ENCODE data around the gene ZNF785.
"Not testable (repeated sequence)": the region's sequence is repeated elsewhere in the genome, so short reads cannot be mapped to it uniquely, and the experiment has no call there.

The ZNF785 gene

DNA sequence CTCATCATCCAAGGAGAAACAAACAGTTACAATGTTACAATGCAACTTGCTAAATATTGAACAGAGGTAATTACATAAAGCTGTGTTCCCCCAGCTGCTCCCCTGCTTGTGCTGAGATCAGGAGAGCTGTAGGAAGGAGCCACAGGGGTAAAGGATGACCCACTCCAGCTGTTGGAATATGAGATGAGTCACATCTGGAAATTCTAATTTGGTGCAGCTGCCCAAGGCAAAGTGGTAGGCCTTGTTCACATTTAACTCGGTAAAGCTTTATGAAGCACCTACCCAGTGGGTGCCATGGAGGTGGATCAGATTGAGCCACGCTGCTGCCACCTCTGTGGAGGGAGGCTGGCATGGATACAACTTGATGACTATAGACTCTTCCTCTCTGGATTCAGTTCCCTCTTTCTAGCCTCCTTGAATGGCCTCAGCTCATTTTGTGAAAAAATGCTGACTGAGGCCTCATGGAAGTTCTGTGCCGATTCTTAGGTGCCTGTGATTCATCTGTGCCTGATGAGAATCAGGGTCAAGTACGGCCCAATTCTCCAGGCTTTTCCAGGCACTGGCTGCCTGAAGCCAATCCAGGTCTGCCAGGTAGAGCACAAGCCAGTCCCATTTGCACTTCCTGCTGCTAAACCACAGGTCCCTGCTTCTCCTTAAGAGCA is 17.2 kb upstream of the ZNF785 start:
- no peak for DNase-seq

GRCh38 chr16:30601966-30602365 is 16.5 kb upstream of the ZNF785 start:
- peak; percentile 10 to 20 for DNase-seq

- DNase-seq = no peak
Observed at GRCh38 chr16:30600929-30601328, 15.4 kb upstream of the ZNF785 start.

DNA sequence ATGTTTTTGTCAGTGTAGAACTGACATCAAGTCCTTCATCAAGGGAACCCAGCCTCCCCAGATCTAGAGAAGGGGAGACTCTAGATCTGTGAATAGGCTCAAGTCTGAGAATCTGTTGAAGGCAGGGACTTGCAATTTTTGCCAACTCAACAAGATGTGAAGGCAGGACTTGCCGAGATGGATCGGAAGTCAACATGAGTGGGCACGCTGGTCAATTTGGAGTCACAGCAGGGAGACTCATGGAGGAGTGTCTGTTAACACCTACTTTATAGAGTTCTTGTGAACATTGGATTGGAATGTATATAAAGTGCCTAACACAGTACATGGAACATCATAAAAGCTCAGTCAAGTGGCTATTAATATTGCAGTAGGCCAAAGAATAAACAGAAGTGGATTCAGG is 14.7 kb upstream of the ZNF785 start:
- no peak for DNase-seq

DNA sequence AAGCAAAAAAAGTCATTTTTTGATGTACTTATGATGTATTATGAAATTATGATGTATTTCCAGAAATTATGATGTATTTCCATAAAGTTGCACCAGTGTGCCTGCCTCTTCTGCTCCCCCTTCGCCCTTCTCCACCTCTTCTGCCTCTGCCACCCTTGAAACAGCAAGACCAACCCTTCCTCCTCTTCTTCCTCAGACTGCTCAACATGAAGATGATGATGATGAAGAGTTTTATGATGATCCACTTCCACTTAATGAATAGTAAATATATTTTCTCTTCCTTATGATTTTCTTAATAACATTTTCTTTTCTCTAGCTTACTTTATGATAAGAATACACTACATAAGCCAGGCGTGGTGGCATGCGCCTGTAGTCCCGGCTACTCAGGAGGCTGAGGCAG is 7.4 kb upstream of the ZNF785 start:
- no peak for DNase-seq

GRCh38 chr16:30590869-30591268 is 5.4 kb upstream of the ZNF785 start:
- not testable (repeated sequence) for DNase-seq

GRCh38 chr16:30589582-30589981 is 4.1 kb upstream of the ZNF785 start:
- DNase-seq = not testable (repeated sequence)

DNA sequence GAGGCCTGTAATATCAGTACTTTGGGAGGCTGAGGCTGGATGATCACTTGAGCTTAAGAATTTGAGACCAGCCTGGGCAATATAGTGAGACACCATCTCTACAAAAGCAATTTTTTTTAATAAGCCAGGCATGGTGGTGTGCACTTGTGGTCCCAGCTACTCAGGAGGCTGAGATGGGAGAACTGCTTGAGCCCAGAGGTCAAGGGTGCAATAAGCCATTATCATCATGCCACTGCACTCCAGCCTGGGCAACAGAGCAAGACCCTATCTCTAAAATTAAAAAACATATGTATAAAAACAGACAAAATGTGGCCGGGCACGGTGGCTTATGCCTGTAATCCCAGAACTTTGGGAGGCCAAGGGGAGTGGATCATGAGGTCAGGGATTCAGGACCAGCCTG is 3.2 kb upstream of the ZNF785 start:
- DNase-seq = no peak

DNA sequence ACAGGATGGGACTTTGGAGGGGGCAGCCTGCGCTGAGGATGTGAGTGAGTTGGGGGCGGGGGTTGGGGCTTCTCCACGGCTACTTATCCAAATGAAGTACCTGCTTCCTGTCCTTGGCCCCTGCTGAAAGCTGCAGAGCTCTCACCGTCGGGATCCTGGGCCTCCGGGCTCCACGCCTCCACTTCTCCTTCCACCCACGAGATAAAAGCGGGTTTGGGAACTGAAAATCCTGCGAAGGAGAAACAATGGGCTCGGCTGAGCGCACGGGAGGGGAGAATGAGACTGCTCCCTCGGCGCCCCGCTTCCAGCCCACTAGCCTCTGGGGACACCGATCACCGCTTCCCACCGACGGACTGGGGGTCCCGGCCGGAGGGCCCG is 486 bp downstream of the ZNF785 start:
- DNase-seq = no peak

DNA sequence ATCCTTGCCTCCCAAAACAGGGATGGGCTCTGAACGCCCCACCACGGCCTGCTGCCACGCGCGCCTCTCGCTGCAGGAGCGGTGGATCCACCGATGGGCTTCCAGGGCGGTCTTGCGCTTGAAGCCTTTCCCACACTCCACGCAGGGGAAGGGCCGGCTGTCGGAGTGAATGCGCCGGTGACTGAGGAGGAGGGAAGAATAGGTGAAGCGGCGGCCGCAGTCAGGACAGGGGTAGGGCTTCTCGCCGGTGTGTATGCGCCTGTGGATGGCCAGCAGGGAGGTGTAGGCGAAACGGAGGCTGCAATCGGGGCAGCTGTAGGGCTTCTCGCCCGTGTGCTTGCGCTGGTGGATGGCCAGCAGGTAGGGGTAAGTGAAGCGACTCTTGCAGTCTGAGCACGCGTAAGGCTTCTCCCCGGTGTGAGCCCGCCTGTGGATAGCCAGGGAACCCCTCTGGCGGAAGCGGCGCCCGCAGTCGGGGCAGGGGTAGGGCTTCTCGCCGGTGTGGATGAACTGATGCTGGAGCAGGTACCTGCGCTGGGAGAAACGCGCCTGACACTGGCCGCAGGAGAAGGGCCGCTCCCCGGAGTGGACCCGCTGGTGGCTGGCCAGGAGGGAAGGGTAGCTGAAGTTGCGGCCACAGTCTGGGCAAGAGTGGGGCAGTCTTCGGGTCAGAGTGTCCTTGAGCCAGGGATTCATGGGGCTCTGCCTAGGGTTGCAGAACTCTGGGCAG is 2.7 kb downstream of the ZNF785 start:
- DNase-seq = no peak

- no peak for DNase-seq
Observed at GRCh38 chr16:30581457-30581856, 4.0 kb downstream of the ZNF785 start.

- DNase-seq = no peak
Observed at GRCh38 chr16:30574678-30575077, 10.8 kb downstream of the ZNF785 start.

GRCh38 chr16:30571445-30572322 is 13.8 kb downstream of the ZNF785 start, which contains the start of gene ZNF688:
ZNF688 (minus strand) TSS chr16:30571714; CDS start chr16:30571629, 85 bp downstream.
- peak; percentile 97 for DNase-seq

- DNase-seq = no peak
Observed at GRCh38 chr16:30570636-30571444, 14.7 kb downstream of the ZNF785 start.

DNA sequence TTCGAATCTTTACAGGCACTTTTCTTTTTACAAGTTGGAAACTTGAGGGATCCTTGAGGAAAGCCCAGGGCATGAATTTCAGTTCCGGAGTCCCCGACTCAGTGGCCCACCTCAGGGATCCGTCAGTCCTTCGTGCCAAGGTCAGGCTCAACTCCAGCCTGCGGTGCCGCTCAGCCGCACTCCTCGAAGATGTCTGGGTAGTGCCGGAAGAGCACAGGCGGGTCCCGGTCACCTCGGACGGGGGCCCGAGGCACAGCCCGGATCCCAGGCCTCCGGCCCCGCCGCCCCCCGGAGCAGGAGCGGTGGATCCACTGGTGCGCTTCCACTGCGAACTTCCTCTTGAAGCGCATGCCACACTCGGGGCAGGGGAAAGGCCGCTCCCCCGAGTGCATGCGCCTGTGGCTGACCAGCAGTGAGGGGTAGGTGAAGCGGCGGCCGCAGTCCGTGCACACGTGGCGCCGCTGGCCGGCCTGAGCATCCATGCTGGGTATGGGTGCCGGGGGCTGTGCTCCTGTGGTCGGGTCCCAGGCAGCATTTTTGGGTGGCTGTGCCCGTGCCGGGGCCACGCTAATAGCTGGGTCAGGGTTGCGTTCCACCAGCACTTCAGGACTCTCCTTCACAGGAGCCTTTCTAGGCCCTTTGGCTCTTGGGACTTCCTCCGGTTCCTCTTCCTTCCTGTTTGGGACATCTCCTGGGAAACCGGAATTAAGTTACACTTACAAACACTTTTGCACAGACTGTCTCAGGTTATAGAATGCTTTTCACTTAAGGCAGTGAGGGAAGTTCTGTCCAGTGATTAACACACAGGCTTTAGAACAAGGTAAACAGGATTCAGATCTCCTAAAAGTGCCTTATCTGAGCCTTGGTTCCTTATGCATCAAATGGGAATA is 15.5 kb downstream of the ZNF785 start:
- DNase-seq = no peak

DNA sequence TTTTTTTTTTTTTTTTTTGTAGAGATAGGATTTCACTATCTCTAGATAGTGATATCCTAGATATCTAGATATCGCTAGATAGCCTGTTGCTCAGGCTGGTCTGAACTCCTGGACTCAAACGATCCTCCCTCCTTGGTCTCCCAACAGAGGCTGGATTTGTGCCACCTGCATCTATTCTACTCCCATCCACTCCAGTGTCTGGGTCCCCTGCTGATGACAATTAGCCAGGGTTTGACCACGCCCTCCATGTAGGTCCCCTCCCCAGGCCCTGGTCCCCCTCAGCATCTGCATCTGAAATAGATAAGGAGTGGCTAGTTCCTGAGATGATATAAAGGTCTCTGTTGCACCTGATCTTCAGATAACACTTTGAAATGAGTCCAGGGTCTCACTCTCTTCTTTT is 16.2 kb downstream of the ZNF785 start:
- DNase-seq = no peak

DNA sequence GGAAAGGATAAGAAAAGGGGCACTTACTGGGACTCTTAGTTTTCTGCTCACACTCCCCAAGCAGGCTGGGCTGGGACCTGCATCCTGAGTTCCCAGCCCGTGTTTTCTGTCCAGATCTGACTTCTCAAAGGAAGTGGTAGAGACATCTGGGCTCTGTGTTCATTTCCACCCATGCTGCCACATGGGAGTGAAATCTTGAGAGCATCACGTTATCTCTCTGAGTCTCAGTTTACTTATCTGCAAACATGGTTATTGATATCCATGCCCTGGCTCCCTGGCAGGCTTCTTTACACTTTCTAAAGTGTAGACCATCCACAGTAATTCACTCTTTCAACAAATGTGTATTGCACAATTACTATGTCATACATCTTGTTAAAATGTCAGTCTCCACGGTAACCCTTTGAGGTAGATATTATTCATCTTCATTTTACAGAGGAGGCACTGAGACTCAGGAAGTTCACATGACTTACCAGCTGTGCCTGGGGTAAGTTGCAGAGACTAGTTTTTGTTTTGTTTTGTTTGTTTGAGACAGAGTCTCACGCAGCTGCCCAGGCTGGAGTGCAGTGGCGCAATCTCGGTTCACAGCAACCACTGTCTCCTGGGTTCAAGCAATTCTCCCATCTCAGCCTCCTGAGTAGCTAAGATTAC is 17.4 kb downstream of the ZNF785 start:
- peak; percentile 47 to 76 for DNase-seq

DNA sequence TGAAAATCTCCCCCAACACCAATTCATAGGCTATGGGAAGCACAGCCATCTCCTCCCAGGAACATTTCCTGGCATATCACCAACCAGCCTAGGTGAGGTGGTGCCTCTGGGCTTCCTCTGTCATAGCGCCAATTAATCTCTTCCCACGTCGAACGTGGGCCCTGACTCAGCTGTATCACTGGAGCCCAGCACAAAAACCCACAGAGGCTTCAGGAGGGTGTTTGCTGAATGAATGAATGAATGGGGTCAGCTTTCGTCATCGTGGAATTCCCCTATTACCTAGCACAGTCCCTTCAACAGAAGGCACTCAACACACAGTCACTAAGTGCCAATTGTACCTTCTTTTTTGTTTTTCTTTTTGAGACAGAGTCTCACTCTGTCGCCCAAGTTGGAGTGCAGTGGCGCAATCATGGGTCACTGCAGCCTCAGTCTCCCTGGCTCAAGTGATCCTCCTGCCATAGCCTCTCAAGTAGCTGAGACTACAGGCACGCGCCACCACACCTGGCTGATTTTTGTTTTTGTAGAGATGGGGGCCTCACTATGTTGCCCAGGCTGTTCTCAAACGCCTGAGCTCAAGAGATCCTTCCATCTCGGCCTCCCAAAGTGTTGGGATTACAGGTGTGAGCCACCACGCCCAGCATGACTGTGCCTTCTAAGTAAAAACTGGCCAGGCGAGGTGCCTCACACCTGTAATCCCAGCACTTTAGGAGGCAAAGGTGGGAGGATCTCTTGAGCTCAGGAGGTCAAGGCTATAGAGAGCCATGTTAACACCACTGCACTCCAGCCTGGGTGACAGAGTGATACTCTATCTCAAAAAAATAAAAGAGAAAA is 18.1 kb downstream of the ZNF785 start:
- no peak for DNase-seq

GRCh38 chr16:30566531-30566930 is 19.0 kb downstream of the ZNF785 start:
- DNase-seq = no peak

DNA sequence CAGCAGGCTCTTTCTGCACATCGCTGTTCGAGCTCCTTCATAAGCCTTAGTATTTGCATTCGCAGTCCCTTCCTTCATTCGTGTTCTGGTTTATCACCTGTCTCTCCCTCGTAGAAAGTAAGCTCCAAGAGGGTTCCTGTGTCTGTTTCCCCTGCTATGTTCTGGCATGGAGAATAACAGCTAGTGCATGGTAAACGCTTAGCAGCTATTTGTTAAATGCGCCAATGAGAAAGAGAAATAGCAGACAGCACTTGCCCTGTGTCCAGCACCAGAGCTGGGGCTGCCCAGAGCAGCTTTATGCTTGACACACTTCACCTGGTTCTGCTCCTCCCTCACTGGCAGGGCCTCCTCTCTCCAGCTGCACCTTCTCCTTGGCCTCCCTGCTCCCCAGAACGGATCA is 19.5 kb downstream of the ZNF785 start:
- no peak for DNase-seq

Data from AML-193 (cell line).